ENCODE measurements around the gene EME1. TPM values are rescaled to one million over a fixed set of nuclear protein-coding genes. Genes with fewer than 3 reads are reported as not detected.
A peak's percentile ranks its signal among the peaks of the same experiment; 100 is the strongest.

The EME1 gene
- total and polyA plus RNA-seq, 10 of the 15 experiments (the other 5 are each of a cell fraction or from before 2014, with no cell fraction given): 13.8 to 40.5 (median 22.0) TPM

GRCh38 chr17:50425682-50426471, 52.8 kb downstream of the EME1 start, which contains the start of gene ACSF2 (continued):
- TF ChIP-seq NKRF (conservative IDR thresholded peaks at IDR 0.05): peak; percentile 73; the same call in 1 of the 2 replicates
- no peak for TF ChIP-seq CEBPZ (IDR thresholded peaks at IDR 0.05; ENCODE audit: low read depth, low read length)
- no peak for TF ChIP-seq HCFC1 (IDR thresholded peaks at IDR 0.05; ENCODE audit: low read length)
- no peak for TF ChIP-seq SMARCA5 (IDR thresholded peaks at IDR 0.05)
- TF ChIP-seq ZZZ3 (IDR thresholded peaks at IDR 0.05; ENCODE audit: control insufficient read depth, insufficient read length, low read depth): no peak
- peak; percentile 80 for TF ChIP-seq POLR2A (IDR thresholded peaks at IDR 0.05; ENCODE audit: low read depth, low read length)
- TF ChIP-seq ESRRA (IDR thresholded peaks at IDR 0.05; ENCODE audit: low read length): 0 out of 2 replicates have a peak, but pooled peaks have one; percentile 4
- no peak for TF ChIP-seq SP1 (IDR thresholded peaks at IDR 0.05; ENCODE audit: low read depth, low read length)
- no peak for TF ChIP-seq MXI1 (IDR thresholded peaks at IDR 0.05; ENCODE audit: low read depth, low read length)
- no peak for TF ChIP-seq CBX5 (IDR thresholded peaks at IDR 0.05; ENCODE audit: low read depth)
- TF ChIP-seq HDAC6 (IDR thresholded peaks at IDR 0.05; ENCODE audit: unreplicated experiment): no peak
- TF ChIP-seq ZBTB11 (CRISPR knock-in tag; IDR thresholded peaks at IDR 0.05): no peak
- no peak for TF ChIP-seq RB1 (IDR thresholded peaks at IDR 0.05; ENCODE audit: borderline replicate concordance)
- TF ChIP-seq RELB (IDR thresholded peaks at IDR 0.05; ENCODE audit: low read depth): no peak
- no peak for TF ChIP-seq STAT3 (IDR thresholded peaks at IDR 0.05; ENCODE audit: low read depth, low read length)
- TF ChIP-seq EP300 (IDR thresholded peaks at IDR 0.05; ENCODE audit: borderline replicate concordance in 1 of 2, control insufficient read depth in 1 of 2, low read depth in 2 of 2, low read length in 2 of 2): no peak
- TF ChIP-seq BCL3 (IDR thresholded peaks at IDR 0.05; ENCODE audit: borderline replicate concordance, insufficient read depth, low read depth, low read length, poor library complexity, severe bottlenecking): no peak

Measured in GM12878 (cell line).